SH-SY5Y (cell line): ENCODE results near the gene TRIM59.

Source experiments
- GATA2 ChIP-seq: IDR thresholded peaks from 2 replicates; pipeline ENCODE4 v1.6.1; 2011; ENCODE audit warnings: mild to moderate bottlenecking, low read depth, low read length
- GATA3 ChIP-seq: IDR thresholded peaks from 2 replicates; pipeline ENCODE4 v1.6.1; 2011; ENCODE audit warnings: low read depth, mild to moderate bottlenecking, low read length, moderate library complexity

GRCh38 chr3:160427832-160428424 lies 21.7 kb downstream of the TRIM59 start:
- no peak for TF ChIP-seq GATA3
- no peak for TF ChIP-seq GATA2
